Left kidney (tissue), 2 donors: Measurements from ENCODE around the gene METTL23. TPM values are rescaled to one million over a fixed set of nuclear protein-coding genes. Genes with fewer than 3 reads are reported as not detected.
A peak's percentile ranks its signal among the peaks of the same experiment; 100 is the strongest.
"Not testable (repeated sequence)": the region's sequence is repeated elsewhere in the genome, so short reads cannot be mapped to it uniquely, and the experiment has no call there.

ENCODE experiments used
- DNase-seq: peaks from one replicate; pipeline ENCODE4 v3.0.0-alpha.2; 2013
- polyA plus RNA-seq: library from polyadenylated mRNA; unstranded; fragments of 120-200 nt; gene quantifications from one replicate; pipeline ENCODE4 v1.2.1, GENCODE V29; 2013; ENCODE audit not compliant: insufficient read length

The METTL23 gene
- polyA plus RNA-seq, 1 donor: 40.6 TPM

DNA sequence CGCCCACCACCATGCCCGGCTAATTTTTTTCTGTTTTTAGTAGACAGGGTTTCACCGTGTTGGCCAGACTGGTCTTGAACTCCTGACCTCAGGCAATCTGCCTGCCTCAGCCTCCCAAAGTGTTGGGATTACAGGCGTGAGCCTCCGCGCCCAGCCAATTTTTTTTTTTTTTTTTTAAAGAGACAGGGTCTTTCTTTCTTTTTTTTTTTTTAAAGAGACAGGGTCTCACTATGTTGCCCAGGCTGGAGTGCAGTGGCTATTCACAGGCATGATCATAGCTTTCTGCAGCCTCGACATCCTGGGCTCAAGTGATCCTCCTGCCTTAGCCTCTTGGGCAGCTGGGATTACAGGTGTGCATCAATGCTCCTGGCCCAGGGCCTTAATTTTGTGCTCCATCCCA is 14.3 kb upstream of the METTL23 start:
- not testable (repeated sequence) for DNase-seq

DNA sequence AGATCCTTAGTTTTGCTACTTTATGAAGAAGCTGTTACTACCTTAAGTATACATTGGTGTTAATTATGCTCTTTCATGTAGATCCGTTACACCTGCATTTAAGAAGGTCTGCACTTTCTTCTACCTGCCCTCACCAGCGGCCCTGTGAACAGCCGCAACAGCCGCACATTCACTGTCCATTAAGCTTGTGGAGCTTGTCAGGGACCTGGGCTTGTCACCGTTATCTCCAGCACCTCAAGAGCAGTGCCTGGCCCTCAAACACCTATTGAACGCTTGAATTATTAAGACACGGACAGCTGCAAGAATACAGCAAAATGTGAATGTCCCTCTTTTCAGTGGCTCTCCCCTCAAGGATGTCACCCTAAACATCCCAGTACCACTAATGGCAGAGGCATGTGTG is 12.9 kb upstream of the METTL23 start:
- DNase-seq: no peak

DNA sequence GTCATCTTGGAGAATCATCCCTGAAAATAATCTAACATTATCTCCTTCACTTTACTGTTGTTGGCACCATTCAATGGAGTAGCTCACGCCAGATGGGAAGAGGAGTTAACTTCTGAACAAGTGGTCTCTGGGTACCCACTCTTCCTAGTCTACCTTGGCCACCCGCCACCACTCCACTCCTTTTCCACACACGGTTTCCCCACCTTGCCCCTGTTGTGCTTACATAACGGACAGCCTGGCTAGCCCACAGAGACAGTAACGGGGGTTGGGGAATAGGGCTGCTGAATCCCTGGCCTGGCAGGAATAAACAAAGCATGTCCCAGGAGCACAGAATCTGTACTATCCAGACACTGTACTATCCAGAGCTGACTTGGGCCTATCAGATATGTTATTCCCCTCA is 12.3 kb upstream of the METTL23 start:
- DNase-seq: no peak

DNA sequence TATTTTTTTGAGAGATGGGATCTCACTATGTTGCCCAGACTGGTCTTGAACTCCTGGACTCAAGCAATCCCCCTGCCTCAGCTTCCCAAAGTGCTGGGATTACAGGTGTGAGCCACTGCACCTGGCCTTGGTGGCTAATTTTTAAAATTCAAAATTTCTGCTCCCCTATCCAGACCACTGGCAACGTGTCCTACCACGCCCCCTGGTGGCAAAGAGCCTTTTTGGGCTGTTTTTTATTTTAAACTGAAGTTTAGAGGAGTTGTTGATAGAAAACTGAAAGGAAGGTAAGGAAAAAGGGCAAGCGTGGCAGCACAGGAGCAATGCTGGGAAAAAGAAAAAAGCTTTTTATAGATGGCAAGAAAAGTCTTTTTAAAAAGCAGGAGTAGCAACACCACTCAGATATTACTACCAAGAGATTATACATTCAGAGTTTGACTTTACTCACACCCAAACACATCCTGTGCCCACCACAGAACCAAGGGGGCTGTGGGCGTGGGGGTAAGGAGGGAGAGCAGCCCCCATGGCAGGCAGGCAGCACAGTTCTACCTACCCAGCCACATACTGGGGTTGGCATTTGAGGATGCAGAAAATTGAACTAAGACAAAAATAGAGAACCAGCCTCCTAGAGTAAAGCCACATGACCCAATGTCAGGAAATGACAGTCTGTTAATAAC is 11.7 kb upstream of the METTL23 start:
- no peak for DNase-seq

DNA sequence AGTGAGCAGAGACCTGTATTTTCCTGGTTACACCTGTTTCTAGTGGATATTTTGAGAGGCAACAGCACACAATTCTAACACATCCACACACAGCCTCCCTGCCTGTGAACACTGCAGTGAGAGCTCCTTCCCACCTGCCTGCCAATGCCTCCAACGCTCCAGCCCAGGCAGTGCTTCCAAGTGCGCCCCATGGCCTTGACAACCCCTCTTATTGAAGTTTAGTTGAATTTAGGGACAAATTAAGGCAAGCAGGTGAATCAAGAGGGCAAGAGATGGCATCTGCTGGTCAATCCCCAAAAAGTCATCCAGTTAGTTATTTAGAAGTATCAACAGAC is 11.2 kb upstream of the METTL23 start:
- no peak for DNase-seq

DNA sequence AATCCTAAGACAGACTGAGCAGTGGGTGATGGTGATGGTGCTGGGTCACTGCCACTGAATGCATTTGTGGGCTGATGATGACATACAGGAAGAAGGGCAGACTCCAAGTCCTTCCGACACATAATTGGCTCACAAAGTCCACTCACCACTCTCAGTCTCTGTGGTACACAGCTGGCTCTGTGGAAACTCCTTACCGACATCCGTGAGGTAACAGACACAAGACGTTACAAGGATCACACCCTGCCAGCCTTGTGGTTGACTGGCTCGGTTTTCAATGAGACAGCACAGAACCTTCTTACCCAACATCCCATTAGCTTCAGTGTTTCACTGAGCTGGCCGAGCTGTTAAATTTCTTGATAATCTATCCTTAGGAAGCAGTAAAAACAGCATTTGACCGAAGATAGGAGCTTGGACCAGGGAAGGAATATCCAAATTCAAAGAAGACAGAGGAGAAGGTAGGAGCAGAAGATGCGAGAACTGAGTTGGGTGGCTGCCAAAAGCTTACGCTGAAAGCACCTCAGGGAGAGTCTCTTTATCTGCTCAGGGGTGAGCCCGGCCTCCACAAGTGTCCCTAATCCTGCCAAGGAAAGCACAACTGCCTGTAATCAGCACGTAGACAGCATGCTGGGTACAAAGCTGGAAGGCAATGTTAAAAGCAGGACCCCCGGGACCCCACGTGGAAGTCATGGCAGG is 10.3 kb upstream of the METTL23 start:
- no peak for DNase-seq

DNA sequence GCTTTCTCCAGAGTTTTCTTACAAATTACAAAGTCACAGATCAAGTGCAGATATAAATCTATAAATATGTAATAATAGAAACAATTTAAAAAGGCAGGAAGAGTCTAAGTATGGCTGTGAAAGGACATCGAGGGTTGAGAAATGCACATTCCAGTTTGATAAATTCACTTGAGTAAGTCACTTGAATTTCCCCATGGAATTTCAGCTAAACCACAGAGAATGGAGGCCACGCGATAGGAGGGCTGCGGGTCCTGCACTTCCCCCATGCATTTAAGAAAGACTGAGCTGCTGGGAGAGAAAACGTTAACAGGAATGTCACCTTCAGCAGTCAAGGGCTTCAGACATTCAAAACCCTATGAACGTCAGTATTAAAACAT is 9.8 kb upstream of the METTL23 start:
- DNase-seq: no peak

DNA sequence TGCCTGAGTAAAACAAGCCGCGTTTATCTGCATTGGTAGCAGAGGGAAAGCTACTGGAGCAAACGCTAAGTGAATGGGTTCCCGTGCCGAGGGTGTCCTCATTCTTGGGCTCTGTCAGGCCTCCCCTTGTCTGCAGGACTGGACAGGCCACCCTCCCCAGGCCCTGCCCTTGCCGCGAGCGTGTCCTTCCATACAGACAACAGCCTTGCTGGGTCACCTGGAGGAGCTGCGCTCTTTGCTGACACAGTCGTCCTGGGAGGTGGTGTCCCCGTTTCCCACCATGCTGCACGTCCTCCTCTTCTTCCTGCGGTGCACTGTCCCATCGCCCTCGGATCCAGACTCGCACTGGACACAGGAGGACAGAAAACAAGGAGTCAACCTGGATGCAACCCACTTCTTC is 8.1 kb upstream of the METTL23 start:
- no peak for DNase-seq

DNA sequence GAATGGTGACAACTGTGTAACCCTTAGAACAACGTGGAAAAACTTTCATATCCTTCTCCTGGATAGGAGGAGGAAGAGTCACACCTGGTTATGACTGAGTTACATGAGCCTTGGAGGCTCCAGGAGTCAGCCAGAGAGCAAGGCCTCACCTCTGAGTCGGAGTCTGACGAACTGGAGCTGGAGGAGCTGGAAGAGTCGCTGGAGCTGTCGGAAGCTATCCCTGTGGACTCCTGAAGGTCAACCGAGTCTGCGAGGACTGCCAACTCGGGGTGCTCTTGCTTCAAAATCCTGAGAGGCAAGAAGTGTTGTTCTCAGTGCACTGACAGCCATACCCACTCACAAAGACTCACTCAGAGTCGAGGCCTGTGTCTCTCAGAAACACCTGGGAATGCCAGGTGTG is 6.4 kb upstream of the METTL23 start:
- no peak for DNase-seq

DNA sequence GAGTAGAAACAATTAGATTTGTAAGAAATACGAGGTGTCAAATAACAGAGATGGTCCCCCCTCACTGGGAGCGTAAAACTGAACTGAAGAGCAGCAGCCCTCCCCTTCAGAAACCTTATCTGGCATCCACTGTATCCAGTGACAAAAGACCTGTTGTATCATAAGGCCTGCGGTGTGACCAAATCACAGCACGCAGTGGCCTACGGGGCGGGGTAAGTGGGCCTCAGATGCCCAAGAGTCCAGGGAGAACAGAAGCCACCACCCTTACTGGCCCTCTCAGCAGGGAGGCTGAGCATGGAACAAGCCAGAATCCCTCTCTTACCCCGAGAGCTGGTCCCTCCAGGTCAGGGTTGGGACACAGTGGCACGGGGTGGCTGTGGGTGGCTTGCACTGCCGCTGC is 5.7 kb upstream of the METTL23 start:
- DNase-seq: no peak

DNA sequence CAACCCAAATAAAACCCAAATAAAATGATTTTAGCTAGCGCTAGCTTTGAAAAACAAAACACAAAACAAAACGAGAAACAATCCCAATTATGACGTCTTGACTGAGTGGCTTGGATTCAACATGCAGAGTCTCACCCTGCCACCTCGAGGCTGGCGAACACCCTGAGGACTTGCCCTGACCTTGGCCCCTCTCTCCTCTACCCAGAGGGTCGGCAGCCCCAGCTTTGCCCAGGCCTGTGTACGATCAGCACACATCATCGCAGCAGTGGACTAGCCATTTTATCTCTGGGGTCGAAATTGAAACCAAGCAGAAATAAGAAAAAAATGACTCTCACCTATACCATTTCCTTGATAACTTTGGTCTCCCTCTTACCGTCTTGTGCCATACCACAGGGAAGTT is 5.2 kb upstream of the METTL23 start:
- no peak for DNase-seq

DNA sequence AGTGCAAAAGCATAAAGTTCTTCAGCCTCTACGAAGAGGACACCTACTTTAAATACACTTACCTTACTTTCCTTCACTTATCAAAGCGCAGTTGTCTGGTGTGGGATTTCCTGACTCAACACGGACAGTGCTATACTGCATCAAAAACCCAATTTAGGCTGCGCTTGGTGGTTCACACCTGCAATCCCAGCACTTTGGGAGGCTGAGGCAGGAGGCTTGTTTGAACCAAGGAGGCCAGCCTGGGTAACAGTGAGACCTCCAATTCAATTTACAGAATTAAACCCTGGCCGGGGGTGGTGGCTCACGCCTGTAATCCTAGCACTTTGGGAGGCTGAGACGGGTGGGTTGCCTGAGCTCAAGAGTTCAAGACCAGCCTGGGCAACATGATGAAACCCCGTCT is 4.4 kb upstream of the METTL23 start:
- DNase-seq: no peak

DNA sequence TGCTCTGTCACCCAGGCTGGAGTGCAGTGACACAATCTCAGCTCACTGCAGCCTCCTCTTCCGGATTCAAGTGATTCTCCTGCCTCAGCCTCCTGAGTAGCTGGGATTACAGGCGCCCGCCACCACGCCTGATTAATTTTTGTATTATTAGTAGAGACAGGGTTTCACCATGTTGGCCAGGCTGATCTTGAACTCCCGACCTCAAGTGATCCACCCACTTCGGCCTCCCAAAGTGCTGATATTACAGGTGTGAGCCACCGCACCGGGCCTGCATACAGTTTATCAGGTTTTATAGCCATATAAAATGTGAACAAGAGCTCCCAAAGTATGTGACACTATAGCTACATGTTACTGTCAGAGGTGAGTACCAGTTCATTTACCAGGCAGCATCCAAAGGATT is 3.7 kb upstream of the METTL23 start:
- DNase-seq: not testable (repeated sequence)

DNA sequence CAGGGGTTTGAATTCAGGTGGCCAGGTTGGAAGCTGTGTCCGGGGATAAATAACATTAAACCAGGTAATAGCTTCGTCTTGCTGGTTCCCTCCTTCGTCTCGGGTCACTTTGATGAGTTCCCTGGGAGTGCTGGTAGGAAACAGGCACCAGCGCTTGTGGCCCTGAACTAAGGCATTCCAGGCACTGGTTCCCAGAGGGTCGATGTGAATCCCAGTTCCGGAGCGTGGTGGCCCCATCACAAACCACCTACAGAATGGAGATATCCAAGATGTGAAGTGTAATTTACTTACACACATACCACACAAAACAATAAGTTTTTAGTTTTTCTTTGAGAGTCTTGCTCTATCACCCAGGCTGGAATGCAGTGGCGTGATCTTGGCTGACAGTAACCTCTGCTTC is 2.8 kb upstream of the METTL23 start:
- no peak for DNase-seq

DNA sequence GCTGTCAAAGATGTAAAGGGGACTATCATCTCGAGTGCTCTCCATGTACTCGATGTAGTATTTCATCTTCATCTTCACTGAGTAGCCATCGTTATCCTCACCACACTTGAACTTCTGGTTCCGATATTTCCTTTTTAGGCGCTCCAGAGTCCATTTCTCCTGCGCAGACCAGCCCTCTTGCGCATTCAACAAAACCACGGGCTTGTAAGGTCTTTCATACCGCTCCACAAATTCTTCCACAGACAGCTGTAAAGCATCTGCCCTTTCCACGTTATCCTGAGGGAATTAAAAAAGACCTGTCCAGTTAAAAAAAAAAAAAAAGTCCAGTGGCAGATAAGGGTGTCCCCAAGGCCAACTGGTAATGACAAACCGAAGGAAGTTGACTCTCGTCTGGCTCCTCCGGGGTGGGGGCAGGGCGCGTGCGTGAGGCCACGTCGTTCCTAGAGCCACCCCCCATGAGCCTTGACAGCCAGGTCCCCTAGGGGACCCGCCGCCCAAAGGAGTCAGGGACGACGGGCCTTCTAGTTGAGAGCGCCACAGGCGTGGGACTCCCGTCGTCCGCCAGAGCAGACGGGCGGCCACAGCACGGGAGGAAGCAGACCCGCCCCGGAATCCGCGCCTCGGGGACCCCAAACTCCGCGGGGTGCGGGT is 934 bp upstream of the METTL23 start:
- no peak for DNase-seq

DNA sequence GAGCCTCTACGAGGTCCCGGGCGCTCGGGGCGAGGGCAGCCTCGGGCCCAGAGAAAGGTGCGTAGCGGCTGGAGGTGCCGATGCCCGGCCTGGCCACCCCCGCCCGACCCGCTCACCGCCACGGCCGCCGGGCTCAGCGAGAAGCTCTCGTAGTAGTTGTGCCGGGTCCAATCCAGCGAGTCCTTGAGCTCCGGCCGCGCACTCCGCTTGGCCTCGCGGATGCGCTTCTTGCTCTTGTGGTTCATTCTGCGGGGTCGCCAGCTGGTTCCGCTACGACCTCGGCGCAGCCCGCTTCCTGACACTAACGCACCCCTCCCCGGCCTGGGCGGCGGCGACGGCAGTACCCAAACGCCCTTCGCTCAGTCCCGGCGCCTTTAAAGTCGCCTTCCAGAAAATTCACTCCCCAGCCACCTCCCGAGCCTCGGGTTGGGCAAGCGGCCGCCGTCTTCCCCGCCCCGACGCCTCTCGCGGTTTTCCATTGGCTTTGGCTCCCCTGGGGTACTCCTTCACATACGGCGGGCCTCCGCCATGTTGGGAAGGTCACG is 336 bp upstream of the METTL23 start, which contains the start of gene JMJD6:
Gene JMJD6 (minus strand): TSS at position 376 of the 545 bp plus-strand sequence. CDS start 131 bp downstream, at position 245.
- DNase-seq: peak; percentile 93

DNA sequence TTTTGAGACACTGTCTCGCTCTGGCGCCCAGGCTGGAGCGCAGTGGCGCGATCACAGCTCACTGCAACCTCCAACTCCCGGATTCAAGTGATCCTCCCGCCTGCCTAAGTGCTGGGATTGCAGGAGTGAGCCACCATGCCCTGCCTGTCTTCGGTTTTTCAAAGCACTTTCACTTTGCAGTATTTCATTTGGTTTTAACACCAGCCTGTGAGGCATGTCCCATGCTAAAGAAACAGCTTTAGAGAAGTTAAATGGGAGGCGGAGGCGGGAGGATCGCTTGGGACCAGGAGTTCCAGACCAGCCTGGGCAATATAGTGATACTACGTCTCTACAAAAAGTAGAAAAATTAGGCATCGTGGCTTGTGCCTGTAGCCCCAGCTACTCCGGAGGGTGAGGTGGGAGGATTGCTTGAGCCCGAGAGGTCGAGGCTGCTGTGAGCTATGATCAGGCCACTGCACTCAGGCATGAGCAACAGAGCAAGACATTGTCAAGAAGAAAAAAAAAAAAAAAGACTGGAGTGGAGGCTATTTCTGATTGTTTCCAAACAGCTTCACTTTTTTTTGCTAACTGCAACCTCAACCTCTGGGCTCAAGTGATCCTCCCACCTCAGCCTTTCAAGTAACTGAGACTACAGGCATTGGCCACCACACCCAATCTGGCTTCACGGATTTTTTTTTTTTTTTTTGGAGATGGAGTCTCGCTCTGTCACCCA is 1.3 kb downstream of the METTL23 start:
- DNase-seq: no peak

DNA sequence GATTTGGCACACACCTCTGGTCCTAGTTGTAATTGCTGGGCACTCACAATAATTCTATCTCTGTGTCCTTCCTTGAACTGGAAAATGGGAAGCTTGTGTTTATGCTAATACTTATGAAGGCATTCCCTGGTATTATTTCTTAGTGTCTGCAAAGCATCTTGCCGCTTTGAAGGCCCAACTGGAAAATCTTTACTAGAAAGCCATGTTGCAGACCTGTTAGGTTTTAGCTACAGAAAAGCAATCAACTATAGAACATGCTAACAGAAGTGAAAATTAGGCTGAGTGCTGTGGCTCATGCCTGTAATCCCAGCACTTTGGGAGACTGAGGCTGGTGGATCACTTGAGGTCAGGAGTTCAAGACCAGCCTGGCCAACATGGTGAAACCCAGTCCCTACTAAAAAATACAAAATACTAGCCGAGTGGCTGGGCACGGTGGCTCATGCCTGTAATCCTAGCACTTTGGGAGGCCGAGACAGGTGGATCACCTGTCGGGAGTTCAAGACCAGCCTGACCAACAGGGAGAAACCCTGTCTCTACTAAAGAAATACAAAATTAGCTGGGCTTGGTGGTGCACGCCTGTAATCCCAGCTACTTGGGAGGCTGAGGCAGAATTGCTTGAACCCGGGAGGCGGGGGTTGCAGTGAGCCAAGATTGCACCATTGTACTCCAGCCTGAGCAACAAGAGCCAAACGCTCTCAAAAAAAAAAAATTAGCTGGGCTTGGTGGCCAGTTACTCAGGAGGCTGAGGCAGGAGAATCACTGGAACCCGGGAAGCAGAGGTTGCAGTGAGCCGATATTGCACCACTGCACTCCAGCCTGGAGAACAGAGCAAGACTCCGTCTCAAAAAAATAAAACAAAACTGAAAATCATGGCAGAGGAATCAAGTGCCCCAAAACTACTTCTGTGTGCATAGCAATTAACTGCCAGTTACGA is 5.4 kb downstream of the METTL23 start:
- DNase-seq: not testable (repeated sequence)

DNA sequence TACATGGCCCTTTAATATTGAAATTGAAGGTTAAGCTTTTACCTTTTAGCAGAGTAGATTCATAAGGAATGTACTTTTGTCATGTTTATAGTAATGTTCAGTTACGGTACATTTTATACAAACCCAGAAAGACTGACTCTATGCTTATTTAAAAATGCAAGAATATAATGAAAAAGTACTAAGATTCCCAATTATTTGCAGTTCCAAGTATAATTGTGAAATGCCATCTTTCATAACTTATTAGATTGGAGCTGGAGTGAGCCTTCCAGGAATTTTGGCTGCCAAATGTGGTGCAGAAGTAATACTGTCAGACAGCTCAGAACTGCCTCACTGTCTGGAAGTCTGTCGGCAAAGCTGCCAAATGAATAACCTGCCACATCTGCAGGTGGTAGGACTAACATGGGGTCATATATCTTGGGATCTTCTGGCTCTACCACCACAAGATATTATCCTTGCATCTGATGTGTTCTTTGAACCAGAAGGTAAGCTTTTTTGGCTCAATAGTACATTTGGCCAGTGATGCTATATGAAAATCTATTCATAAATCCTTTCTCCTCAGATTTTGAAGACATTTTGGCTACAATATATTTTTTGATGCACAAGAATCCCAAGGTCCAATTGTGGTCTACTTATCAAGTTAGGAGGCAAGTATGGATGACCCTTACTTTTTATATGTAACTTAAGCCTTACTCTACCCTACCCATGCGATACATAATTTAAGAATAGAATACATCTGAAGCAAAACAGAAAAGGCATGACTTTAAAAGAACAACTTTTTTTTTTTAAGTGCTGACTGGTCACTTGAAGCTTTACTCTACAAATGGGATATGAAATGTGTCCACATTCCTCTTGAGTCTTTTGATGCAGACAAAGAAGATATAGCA is 6.3 kb downstream of the METTL23 start:
- DNase-seq: no peak

DNA sequence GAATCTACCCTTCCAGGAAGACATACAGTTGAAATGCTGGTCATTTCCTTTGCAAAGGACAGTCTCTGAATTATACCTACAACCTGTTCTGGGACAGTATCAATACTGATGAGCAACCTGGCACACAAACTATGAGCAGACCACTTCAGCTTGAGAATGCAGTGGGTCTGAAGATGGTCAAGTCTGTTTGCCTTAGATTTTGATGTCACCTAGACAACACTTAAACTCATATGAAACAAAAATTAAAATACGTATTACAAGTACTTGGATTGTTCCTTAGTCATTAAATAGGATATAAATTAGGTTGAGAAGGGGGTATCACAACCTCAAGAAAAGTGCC is 6.9 kb downstream of the METTL23 start:
- no peak for DNase-seq
